ENCODE measurements around the gene ALPK3.

DNA sequence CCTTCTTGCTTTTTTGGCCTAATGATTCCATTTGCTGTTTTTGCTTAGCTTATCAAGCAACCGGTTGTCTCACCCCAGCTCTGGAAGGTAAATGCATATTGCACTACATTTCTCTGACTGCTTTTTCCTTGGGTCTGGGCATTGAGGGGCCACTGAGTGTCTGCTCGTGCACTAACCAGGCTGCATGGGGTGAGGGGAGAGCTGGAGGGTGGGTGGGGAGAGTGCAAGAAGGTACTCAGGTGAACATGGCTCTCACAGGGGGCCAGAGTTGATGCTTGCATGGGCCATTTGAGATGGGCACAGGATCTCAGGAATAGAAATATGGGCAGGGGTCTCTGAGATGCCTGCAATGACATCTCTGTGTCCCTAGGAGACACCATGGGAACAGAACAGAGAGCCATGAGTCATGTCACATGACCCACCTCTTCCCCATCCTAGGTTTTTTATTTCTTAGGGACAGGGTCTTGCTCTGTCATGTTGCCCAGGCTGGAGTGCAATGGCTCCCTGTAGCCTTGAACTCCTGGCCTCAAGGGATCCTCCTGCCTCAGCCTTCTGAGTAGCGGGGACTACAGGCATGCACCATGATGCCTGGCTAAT is 6.2 kb downstream of the ALPK3 start:
- TF ChIP-seq RAD21 (IDR thresholded peaks at IDR 0.05; ENCODE audit: low read depth) (no peak), YY1 (IDR thresholded peaks at IDR 0.05; ENCODE audit: low read depth) (no peak)
- TF ChIP-seq, protein P1, sequence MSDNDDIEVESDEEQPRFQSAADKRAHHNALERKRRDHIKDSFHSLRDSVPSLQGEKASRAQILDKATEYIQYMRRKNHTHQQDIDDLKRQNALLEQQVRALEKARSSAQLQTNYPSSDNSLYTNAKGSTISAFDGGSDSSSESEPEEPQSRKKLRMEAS (IDR thresholded peaks at IDR 0.05): no peak

Data from Ishikawa (cell line).